ENCODE results near the gene CALCOCO1. TPM values are rescaled to one million over a fixed set of nuclear protein-coding genes. Genes with fewer than 3 reads are reported as not detected.

CALCOCO1 gene
- total RNA-seq, 2 donors from 2014 or later = 39.0 to 79.8 TPM

GRCh38 chr12:53674977-53675700 is 52.1 kb downstream of the CALCOCO1 start:
- ATAC-seq (no peak), DNase-seq (ENCODE audit: low spot score) (no peak)
- Mint-ChIP-seq H3K9me3 (no peaks in the 10 kb centered on the region), H3K4me1 (ENCODE audit: low read depth in 2 of 2) (peaks cover 24 to 33% of the 10 kb centered on the region in 2 donors), H3K4me3 (peak overlapping the region; percentile 96), H3K27ac (peak overlapping the region; percentile 83 to 87), H3K27me3 (peaks cover 11 to 28% of the 10 kb centered on the region in 2 donors), H3K36me3 (peaks cover 7% of the 10 kb centered on the region)

GRCh38 chr12:53670971-53671370 is 56.3 kb downstream of the CALCOCO1 start:
- Mint-ChIP-seq H3K36me3 (peaks cover 13% of the 10 kb centered on the region), H3K9me3 (no peaks in the 10 kb centered on the region), H3K4me1 (ENCODE audit: low read depth in 2 of 2) (peaks cover 25 to 28% of the 10 kb centered on the region in 2 donors), H3K27ac (no peak overlapping the region), H3K27me3 (no peaks in the 10 kb centered on the region), H3K4me3 (no peak overlapping the region)
- ATAC-seq = no peak
- DNase-seq (ENCODE audit: low spot score) = no peak

DNA sequence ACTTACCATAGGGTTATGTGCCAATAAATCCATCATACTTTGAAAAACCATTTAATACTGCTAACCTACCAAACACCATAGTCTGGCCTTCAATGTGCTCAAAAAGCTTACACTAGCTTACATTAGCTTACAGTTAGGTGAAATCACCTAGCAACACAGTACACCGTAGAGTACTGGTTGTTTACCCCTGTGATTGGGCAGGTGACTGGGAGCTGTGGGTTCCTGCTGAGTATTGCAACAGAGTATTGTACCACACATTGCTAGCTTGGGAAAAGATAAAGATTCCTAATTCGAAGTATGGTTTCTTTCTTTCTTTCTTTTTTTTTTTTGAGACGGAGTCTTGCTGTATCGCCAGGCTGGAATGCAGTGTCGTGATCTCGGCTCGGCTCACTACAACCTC is 56.9 kb downstream of the CALCOCO1 start:
- Mint-ChIP-seq H3K36me3 (peaks cover 18% of the 10 kb centered on the region), H3K27ac (no peak overlapping the region), H3K9me3 (no peaks in the 10 kb centered on the region), H3K4me3 (no peak overlapping the region), H3K4me1 (ENCODE audit: low read depth in 2 of 2) (peaks cover 23 to 24% of the 10 kb centered on the region in 2 donors), H3K27me3 (no peaks in the 10 kb centered on the region)
- DNase-seq (ENCODE audit: low spot score) (no peak), ATAC-seq (no peak)

- Mint-ChIP-seq H3K4me1 (ENCODE audit: low read depth in 2 of 2) (peaks cover 12% of the 10 kb centered on the region in 2 donors), H3K27ac (no peak overlapping the region), H3K27me3 (no peaks in the 10 kb centered on the region), H3K9me3 (no peaks in the 10 kb centered on the region), H3K36me3 (peaks cover 31% of the 10 kb centered on the region), H3K4me3 (no peak overlapping the region)
- no peak for ATAC-seq
- no peak for DNase-seq (ENCODE audit: low spot score)
These were observed 60.2 kb downstream of the CALCOCO1 start for GRCh38 chr12:53667080-53667479.

GRCh38 chr12:53664936-53665335 is 62.3 kb downstream of the CALCOCO1 start:
- Mint-ChIP-seq H3K4me3 (no peak overlapping the region), H3K27me3 (no peaks in the 10 kb centered on the region), H3K27ac (peak overlapping the region in 1 of 2 donors; percentile 1), H3K4me1 (ENCODE audit: low read depth in 2 of 2) (peaks cover 4 to 5% of the 10 kb centered on the region in 2 donors), H3K36me3 (peaks cover 21% of the 10 kb centered on the region), H3K9me3 (no peaks in the 10 kb centered on the region)
- DNase-seq (ENCODE audit: low spot score) (no peak), ATAC-seq (no peak)

DNA sequence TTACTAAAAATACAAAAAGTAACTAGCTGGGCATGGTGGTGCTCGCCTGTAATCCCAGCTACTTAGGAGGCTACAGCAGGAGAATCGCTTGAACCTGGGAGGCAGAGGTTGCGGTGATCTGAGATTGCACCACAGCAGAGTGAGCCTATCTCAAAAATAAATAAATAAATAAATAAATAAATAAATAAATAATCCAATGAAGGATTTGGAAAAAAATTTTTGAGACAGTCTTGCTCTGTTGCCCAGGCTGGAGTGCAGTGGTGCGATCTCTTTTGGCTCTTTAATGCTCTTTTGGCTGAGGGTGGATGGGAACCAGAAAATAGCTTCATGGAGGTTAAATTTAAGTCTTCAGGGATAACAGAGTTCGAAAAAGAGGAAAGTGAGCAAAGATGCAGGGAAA is 63.1 kb downstream of the CALCOCO1 start:
- H3K27me3 Mint-ChIP-seq = no peaks in the 10 kb centered on the region
- peaks cover 17% of the 10 kb centered on the region for H3K36me3 Mint-ChIP-seq
- no peaks in the 10 kb centered on the region for H3K9me3 Mint-ChIP-seq
- ATAC-seq = no peak
- H3K4me3 Mint-ChIP-seq = no peak overlapping the region
- peaks cover 0 to 5% of the 10 kb centered on the region in 2 donors for H3K4me1 Mint-ChIP-seq (ENCODE audit: low read depth in 2 of 2)
- DNase-seq (ENCODE audit: low spot score) = no peak
- H3K27ac Mint-ChIP-seq = no peak overlapping the region

- no peak overlapping the region for H3K27ac Mint-ChIP-seq
- no peak for DNase-seq (ENCODE audit: low spot score)
- no peaks in the 10 kb centered on the region for H3K9me3 Mint-ChIP-seq
- no peak for ATAC-seq
- H3K4me3 Mint-ChIP-seq = no peak overlapping the region
- peaks cover 10% of the 10 kb centered on the region for H3K36me3 Mint-ChIP-seq
- H3K4me1 Mint-ChIP-seq (ENCODE audit: low read depth in 2 of 2) = peaks cover 0 to 5% of the 10 kb centered on the region in 2 donors
- H3K27me3 Mint-ChIP-seq = no peaks in the 10 kb centered on the region
These were observed 67.2 kb downstream of the CALCOCO1 start for GRCh38 chr12:53660041-53660440.

GRCh38 chr12:53659571-53659981 is 67.7 kb downstream of the CALCOCO1 start:
- DNase-seq (ENCODE audit: low spot score) = no peak
- no peak overlapping the region for H3K27ac Mint-ChIP-seq
- no peaks in the 10 kb centered on the region for H3K27me3 Mint-ChIP-seq
- H3K9me3 Mint-ChIP-seq = no peaks in the 10 kb centered on the region
- H3K36me3 Mint-ChIP-seq = peaks cover 5% of the 10 kb centered on the region
- H3K4me1 Mint-ChIP-seq (ENCODE audit: low read depth in 2 of 2) = peaks cover 0 to 5% of the 10 kb centered on the region in 2 donors
- no peak overlapping the region for H3K4me3 Mint-ChIP-seq
- no peak for ATAC-seq

DNA sequence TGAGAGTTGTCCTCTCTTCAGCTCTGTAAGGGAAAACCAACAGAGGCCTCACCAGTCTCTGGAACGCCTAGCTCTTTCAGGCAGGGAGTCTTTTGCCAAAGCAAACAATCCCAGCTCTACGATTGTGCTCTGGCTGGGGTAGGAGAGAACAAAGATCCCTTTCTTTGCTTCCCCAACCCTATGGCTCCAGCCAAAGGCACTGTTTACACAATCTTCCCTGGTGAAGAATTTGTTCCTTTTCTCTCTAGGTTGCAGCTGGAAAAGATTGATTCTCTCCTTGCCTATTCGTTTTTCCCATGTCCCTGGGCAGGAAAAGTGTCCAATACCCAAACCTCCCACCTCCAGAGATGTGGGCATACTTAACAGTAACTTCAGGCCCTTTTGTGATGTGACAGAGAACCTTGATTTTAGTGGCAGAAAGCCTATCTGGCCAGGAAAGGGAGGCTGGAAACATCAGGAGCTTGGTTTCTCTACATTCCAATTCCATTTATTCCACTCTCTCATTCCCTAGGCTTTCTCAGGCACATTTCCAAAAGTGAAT is 68.2 kb downstream of the CALCOCO1 start:
- no peak overlapping the region for H3K4me3 Mint-ChIP-seq
- DNase-seq (ENCODE audit: low spot score) (no peak), ATAC-seq (no peak)
- no peaks in the 10 kb centered on the region for H3K9me3 Mint-ChIP-seq
- H3K4me1 Mint-ChIP-seq (ENCODE audit: low read depth in 2 of 2) = no peaks in the 10 kb centered on the region
- no peaks in the 10 kb centered on the region for H3K27me3 Mint-ChIP-seq
- peaks cover under 1% of the 10 kb centered on the region for H3K36me3 Mint-ChIP-seq
- no peak overlapping the region for H3K27ac Mint-ChIP-seq

Other genes with a start within 250 kb of the CALCOCO1 start
- 10 to 100 TPM; 13.1 to 13.3 TPM for gene MAP3K12, start 228.0 kb downstream of the CALCOCO1 start, total RNA-seq
- 10 to 100 TPM; 33.8 to 56.7 TPM for gene TARBP2, start 226.2 kb downstream of the CALCOCO1 start, total RNA-seq
- gene NPFF, start 220.0 kb downstream of the CALCOCO1 start, total RNA-seq = 1 to 10 TPM in 1 of 2 donors, not detected in 1; 1.9 TPM
- gene ATF7, start 101.1 kb downstream of the CALCOCO1 start, total RNA-seq = 10 to 100 TPM; 36.4 to 39.4 TPM
- gene ATP5MC2, start 51.4 kb downstream of the CALCOCO1 start, total RNA-seq = 100 to 1,000 TPM; 221 to 334 TPM
- not detected for gene CISTR, start 24.5 kb upstream of the CALCOCO1 start, total RNA-seq
- gene HOXC13, start 211.4 kb upstream of the CALCOCO1 start, total RNA-seq = not detected
- gene HOXC12, start 227.5 kb upstream of the CALCOCO1 start, total RNA-seq = not detected
- gene HOXC11, start 245.7 kb upstream of the CALCOCO1 start, total RNA-seq = not detected
- not detected for gene HOTAIR, start 247.5 kb upstream of the CALCOCO1 start, total RNA-seq